GM19438 (cell line): ENCODE data around the gene RPL37.
"Not testable (repeated sequence)": the region's sequence is repeated elsewhere in the genome, so short reads cannot be mapped to it uniquely, and the experiment has no call there.

Experiments
- ATAC-seq: cut with Tn5 transposase; IDR thresholded peaks from one replicate; pipeline ENCODE4 v1.9.1; 2021; ENCODE audit warnings: low read depth; ENCODE audit not compliant: unreplicated experiment

The RPL37 gene

GRCh38 chr5:40834391-40834848 is 602 bp downstream of the RPL37 start:
- ATAC-seq: peak; percentile 2

- no peak for ATAC-seq
Measured at GRCh38 chr5:40833712-40834229, 1.3 kb downstream of the RPL37 start.

- ATAC-seq: no peak
Measured at GRCh38 chr5:40832345-40832744, 2.7 kb downstream of the RPL37 start.

GRCh38 chr5:40831346-40832210 is 3.4 kb downstream of the RPL37 start:
- ATAC-seq: no peak

- no peak for ATAC-seq
Measured at GRCh38 chr5:40829748-40830533, 5.1 kb downstream of the RPL37 start.

- no peak for ATAC-seq
Measured at GRCh38 chr5:40828690-40829661, 6.0 kb downstream of the RPL37 start.

- ATAC-seq: no peak
Measured at GRCh38 chr5:40828021-40828631, 6.9 kb downstream of the RPL37 start.

GRCh38 chr5:40827188-40827977 is 7.6 kb downstream of the RPL37 start:
- ATAC-seq: no peak

GRCh38 chr5:40826489-40827187 is 8.4 kb downstream of the RPL37 start:
- ATAC-seq: no peak

- not testable (repeated sequence) for ATAC-seq
Measured at GRCh38 chr5:40825461-40826043, 9.5 kb downstream of the RPL37 start.

- no peak for ATAC-seq
Measured at GRCh38 chr5:40823459-40823858, 11.6 kb downstream of the RPL37 start.

GRCh38 chr5:40813698-40814281 is 21.2 kb downstream of the RPL37 start:
- ATAC-seq: no peak

- ATAC-seq: no peak
Measured at GRCh38 chr5:40812125-40812524, 22.9 kb downstream of the RPL37 start.

GRCh38 chr5:40801771-40802562 is 33.1 kb downstream of the RPL37 start:
- no peak for ATAC-seq

GRCh38 chr5:40799258-40799657 is 35.8 kb downstream of the RPL37 start:
- no peak for ATAC-seq

GRCh38 chr5:40798801-40799210 is 36.2 kb downstream of the RPL37 start:
- no peak for ATAC-seq
